ENCODE data around the gene XRCC6. TPM values are rescaled to one million over a fixed set of nuclear protein-coding genes. Genes with fewer than 3 reads are reported as not detected.

Gene XRCC6
- total and polyA plus RNA-seq, 9 of the 15 experiments (the other 6 are each of a cell fraction or from before 2014, with no cell fraction given), result 151 to 440 (median 318) TPM

DNA sequence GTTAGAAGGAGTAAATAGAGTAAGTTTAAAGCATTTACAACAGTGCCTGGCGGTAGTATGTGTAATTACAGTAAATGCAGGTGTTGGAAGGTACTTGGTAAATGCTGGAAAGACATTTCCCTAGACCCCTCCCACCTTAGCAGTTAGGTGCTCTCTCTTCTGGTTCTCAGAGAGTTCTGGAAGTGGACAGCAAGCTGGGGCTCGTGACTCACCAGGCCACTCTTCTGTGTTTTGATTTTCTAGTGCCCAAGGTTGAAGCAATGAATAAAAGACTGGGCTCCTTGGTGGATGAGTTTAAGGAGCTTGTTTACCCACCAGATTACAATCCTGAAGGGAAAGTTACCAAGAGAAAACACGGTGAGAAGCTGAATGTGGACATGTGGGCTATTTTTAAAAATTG is 40.0 kb downstream of the XRCC6 start (continued):
- TF ChIP-seq ELK1 (CRISPR knock-in tag; IDR thresholded peaks at IDR 0.05), result no peak
- TF ChIP-seq, protein P1, sequence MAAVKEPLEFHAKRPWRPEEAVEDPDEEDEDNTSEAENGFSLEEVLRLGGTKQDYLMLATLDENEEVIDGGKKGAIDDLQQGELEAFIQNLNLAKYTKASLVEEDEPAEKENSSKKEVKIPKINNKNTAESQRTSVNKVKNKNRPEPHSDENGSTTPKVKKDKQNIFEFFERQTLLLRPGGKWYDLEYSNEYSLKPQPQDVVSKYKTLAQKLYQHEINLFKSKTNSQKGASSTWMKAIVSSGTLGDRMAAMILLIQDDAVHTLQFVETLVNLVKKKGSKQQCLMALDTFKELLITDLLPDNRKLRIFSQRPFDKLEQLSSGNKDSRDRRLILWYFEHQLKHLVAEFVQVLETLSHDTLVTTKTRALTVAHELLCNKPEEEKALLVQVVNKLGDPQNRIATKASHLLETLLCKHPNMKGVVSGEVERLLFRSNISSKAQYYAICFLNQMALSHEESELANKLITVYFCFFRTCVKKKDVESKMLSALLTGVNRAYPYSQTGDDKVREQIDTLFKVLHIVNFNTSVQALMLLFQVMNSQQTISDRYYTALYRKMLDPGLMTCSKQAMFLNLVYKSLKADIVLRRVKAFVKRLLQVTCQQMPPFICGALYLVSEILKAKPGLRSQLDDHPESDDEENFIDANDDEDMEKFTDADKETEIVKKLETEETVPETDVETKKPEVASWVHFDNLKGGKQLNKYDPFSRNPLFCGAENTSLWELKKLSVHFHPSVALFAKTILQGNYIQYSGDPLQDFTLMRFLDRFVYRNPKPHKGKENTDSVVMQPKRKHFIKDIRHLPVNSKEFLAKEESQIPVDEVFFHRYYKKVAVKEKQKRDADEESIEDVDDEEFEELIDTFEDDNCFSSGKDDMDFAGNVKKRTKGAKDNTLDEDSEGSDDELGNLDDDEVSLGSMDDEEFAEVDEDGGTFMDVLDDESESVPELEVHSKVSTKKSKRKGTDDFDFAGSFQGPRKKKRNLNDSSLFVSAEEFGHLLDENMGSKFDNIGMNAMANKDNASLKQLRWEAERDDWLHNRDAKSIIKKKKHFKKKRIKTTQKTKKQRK (IDR thresholded peaks at IDR 0.05; ENCODE audit: borderline replicate concordance, low read depth, low read length), result no peak
- TF ChIP-seq NFYB (IDR thresholded peaks at IDR 0.05; ENCODE audit: extremely low read depth, insufficient read length), result no peak
- TF ChIP-seq TBP (optimal IDR thresholded peaks at IDR 0.05; ENCODE audit: low read depth, low read length), result no peak

DNA sequence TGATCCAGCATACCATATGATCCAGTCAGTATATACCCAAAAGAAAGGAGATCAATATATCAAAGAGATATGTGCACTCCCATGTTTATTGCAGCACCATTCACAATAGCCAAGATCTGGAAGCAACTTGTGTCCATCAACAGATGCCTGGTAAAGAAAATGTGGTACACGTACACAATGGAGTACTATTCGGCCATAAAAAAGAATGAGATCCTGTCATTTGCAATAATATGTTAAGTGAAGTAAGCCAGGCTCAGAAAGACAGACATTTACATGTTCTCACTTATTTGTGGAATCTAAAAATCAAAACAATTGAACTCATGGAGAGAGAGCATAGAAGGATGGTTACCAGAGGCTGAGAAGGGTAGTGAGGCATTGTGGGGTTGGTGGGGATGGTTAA is 40.6 kb downstream of the XRCC6 start:
- TSS peak; percentile 21 for BruUV-seq (replicated peaks)
- WGBS (ENCODE audit: insufficient coverage, low coverage, missing lambda C conversion rate), result 91% methylated on average over 2 of the region's 2 CpGs
- peaks cover 80% of the 10 kb centered on the region for H3K36me3 ChIP-seq (ENCODE audit: control insufficient read depth, insufficient read depth, low read length)
- H3K9me1 ChIP-seq (ENCODE audit: control insufficient read depth, insufficient read depth, low read length), result no peaks in the 10 kb centered on the region
- no peak for DNase-seq (ENCODE audit: extremely low read depth in 1 of 4, low spot score in 3 of 4)
- no peaks in the 10 kb centered on the region for H3K79me2 ChIP-seq (ENCODE audit: control insufficient read depth, insufficient read depth, low read length)
- CTCF ChIA-PET (ENCODE audit: low intra/inter-chr PET ratio), result no interaction called here
- H3K4me1 ChIP-seq (replicated peaks in 1 of 2; ENCODE audit: control insufficient read depth in 2 of 2, insufficient read depth in 2 of 2, low read length in 2 of 2), result peaks cover 0 to 2% of the 10 kb centered on the region in 2 experiments; a peak in 1 of 5 replicates
- in situ Hi-C loops (cut with MboI) (no loop called here), intact Hi-C loops (cut with micrococcal nuclease) (no loop called here)
- no peak overlapping the region for H2AFZ ChIP-seq (ENCODE audit: low read depth, low read length)
- FAIRE-seq, result no peak
- H4K20me1 ChIP-seq (replicated peaks; ENCODE audit: control insufficient read depth, insufficient read depth, low read length), result no peaks in the 10 kb centered on the region
- no peaks in the 10 kb centered on the region for H3K27me3 ChIP-seq (ENCODE audit: control insufficient read depth in 2 of 2, insufficient read depth in 2 of 2, low read length in 2 of 2)
- ATAC-seq, result no peak
- POLR2A ChIA-PET, result interaction anchor here (1.1 kb wide), 1 partner anchor 11 kb away, joined by 6 read pairs; no protein-coding TSS in a partner anchor
- H3K4me2 ChIP-seq (ENCODE audit: insufficient read depth, low read length), result no peak overlapping the region
- no peak overlapping the region for H3K4me3 ChIP-seq
- no peaks in the 10 kb centered on the region for H3K9me3 ChIP-seq (replicated peaks; ENCODE audit: control insufficient read depth, insufficient read depth, low read depth, low read length)
- no peak overlapping the region for H3K27ac ChIP-seq (ENCODE audit: extremely low read depth, low read depth, low read length)
- no peak overlapping the region for H3K9ac ChIP-seq (ENCODE audit: insufficient read depth in 1 of 2, low read depth in 2 of 2, low read length in 2 of 2)
- TF ChIP-seq ZNF449 (CRISPR knock-in tag; IDR thresholded peaks at IDR 0.05) (no peak), SIX5 (IDR thresholded peaks at IDR 0.05; ENCODE audit: borderline replicate concordance in 1 of 2, insufficient read depth in 1 of 2, low read depth in 1 of 2, low read length in 2 of 2) (no peak), CTCFL (IDR thresholded peaks at IDR 0.05; ENCODE audit: borderline replicate concordance, insufficient read depth, low read depth, low read length, poor library complexity, severe bottlenecking) (no peak), ZNF134 (CRISPR knock-in tag; conservative IDR thresholded peaks at IDR 0.05) (no peak), ZNF175 (CRISPR knock-in tag; IDR thresholded peaks at IDR 0.05; ENCODE audit: low read depth) (no peak), DEAF1 (CRISPR knock-in tag; IDR thresholded peaks at IDR 0.05) (no peak)

Measured in K562 (cell line).